Rectal smooth muscle tissue (tissue), 1 donor: Measurements from ENCODE around the gene ITGAE.

ENCODE experiments used
- H3K27ac ChIP-seq: one replicate; pipeline ENCODE4 v1.7.0; 2013; ENCODE audit warnings: low read depth, low read length, inconsistent platforms
- H3K27me3 ChIP-seq: one replicate; pipeline ENCODE4 v1.7.0; 2013; ENCODE audit warnings: low read length; ENCODE audit not compliant: control insufficient read depth, insufficient read depth
- H3K36me3 ChIP-seq: one replicate; pipeline ENCODE4 v1.7.0; 2013; ENCODE audit warnings: low read length; ENCODE audit not compliant: control insufficient read depth, insufficient read depth
- H3K4me1 ChIP-seq: one replicate; pipeline ENCODE4 v1.7.0; 2013; ENCODE audit warnings: low read length; ENCODE audit not compliant: control insufficient read depth, insufficient read depth
- H3K4me3 ChIP-seq: one replicate; pipeline ENCODE4 v1.7.0; 2013; ENCODE audit warnings: low read length
- H3K9ac ChIP-seq: one replicate; pipeline ENCODE4 v1.7.0; 2013; ENCODE audit warnings: low read length

Gene ITGAE

GRCh38 chr17:3669548-3669947 is 131.4 kb downstream of the ITGAE start:
- Histone ChIP-seq H3K9ac (peak overlapping the region; percentile 77), H3K27me3 (no peaks in the 10 kb centered on the region), H3K4me3 (peak overlapping the region; percentile 96), H3K4me1 (peaks cover 14% of the 10 kb centered on the region), H3K27ac (no peak overlapping the region), H3K36me3 (peaks cover 6% of the 10 kb centered on the region)

GRCh38 chr17:3669085-3669347 is 132.0 kb downstream of the ITGAE start:
- peaks cover 11% of the 10 kb centered on the region for H3K36me3 ChIP-seq

GRCh38 chr17:3668279-3669084 is 132.5 kb downstream of the ITGAE start, which contains the start of the genes EMC6 and TAX1BP3:
Gene EMC6 (plus strand): TSS chr17:3668812. CDS start chr17:3669147, 335 bp downstream.
Gene TAX1BP3 (minus strand): TSS chr17:3668578. CDS start chr17:3668526, 52 bp downstream.
- H3K4me1 ChIP-seq: peaks cover 14% of the 10 kb centered on the region
- no peaks in the 10 kb centered on the region for H3K27me3 ChIP-seq
- peak within 1 kb of the TSS; percentile 91 for H3K9ac ChIP-seq
- H3K36me3 ChIP-seq: peaks cover 16% of the 10 kb centered on the region
- H3K4me3 ChIP-seq: peak within 1 kb of the TSS; percentile 96
- H3K27ac ChIP-seq: peak within 1 kb of the TSS; percentile 97

More at GRCh38 chr17:3669085-3669347, 132.0 kb downstream of the ITGAE start:
- H3K27me3 ChIP-seq: no peaks in the 10 kb centered on the region
- peak overlapping the region; percentile 88 for H3K27ac ChIP-seq
- H3K9ac ChIP-seq: peak overlapping the region; percentile 77
- H3K4me1 ChIP-seq: peaks cover 14% of the 10 kb centered on the region
- H3K4me3 ChIP-seq: peak overlapping the region; percentile 96

GRCh38 chr17:3667366-3668278 is 133.4 kb downstream of the ITGAE start:
- Histone ChIP-seq H3K9ac (peak overlapping the region; percentile 91), H3K27ac (peak overlapping the region; percentile 97), H3K4me1 (peaks cover 14% of the 10 kb centered on the region)

GRCh38 chr17:3666516-3666915 is 134.5 kb downstream of the ITGAE start:
- H3K36me3 ChIP-seq: peaks cover 17% of the 10 kb centered on the region
- H3K4me3 ChIP-seq: peak overlapping the region; percentile 2
- peak overlapping the region; percentile 4 for H3K9ac ChIP-seq
- no peaks in the 10 kb centered on the region for H3K27me3 ChIP-seq
- H3K27ac ChIP-seq: no peak overlapping the region
- peaks cover 14% of the 10 kb centered on the region for H3K4me1 ChIP-seq

More at GRCh38 chr17:3667366-3668278, 133.4 kb downstream of the ITGAE start:
- Histone ChIP-seq H3K27me3 (no peaks in the 10 kb centered on the region), H3K36me3 (peaks cover 20% of the 10 kb centered on the region), H3K4me3 (peak overlapping the region; percentile 93)

- no peak overlapping the region for H3K4me3 ChIP-seq
Measured at GRCh38 chr17:3665834-3666233, 135.2 kb downstream of the ITGAE start.

More at GRCh38 chr17:3665834-3666233, 135.2 kb downstream of the ITGAE start:
- no peak overlapping the region for H3K9ac ChIP-seq
- no peak overlapping the region for H3K27ac ChIP-seq
- H3K36me3 ChIP-seq: peaks cover 17% of the 10 kb centered on the region
- H3K4me1 ChIP-seq: peaks cover 14% of the 10 kb centered on the region
- no peaks in the 10 kb centered on the region for H3K27me3 ChIP-seq
